ENCODE data around the gene C6orf118.

Gene C6orf118

DNA sequence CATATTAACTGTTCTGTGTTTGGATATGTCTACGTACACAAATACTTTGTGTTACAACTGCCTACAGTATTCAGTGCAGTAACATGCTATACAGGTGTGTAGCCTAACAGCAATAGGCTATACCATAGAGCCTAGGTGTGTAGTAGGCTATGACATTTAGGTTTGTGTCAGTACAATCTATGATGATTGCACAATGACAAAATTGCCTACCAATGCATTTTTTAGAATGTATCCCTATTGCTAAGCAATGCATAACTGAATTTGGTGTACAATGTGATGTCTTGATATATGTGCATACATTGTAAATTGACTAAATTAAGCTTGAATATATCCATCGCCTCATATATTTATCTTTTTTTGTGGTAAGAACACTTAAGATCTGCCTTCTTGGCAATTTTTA, 48.9 kb downstream of the C6orf118 start:
- DNase-seq (ENCODE audit: low read depth in 1 of 2, low spot score in 1 of 2), result no peak
- Histone ChIP-seq H3K27me3 (ENCODE audit: insufficient read depth, poor library complexity, severe bottlenecking) (no peaks in the 10 kb centered on the region), H3K27ac (replicated peaks) (no peak overlapping the region), H3K4me3 (replicated peaks; ENCODE audit: insufficient read depth, low read length) (no peak overlapping the region)
- TF ChIP-seq SPI1 (IDR thresholded peaks at IDR 0.05; ENCODE audit: borderline replicate concordance, low read depth), result no peak
- TF ChIP-seq, protein P1, sequence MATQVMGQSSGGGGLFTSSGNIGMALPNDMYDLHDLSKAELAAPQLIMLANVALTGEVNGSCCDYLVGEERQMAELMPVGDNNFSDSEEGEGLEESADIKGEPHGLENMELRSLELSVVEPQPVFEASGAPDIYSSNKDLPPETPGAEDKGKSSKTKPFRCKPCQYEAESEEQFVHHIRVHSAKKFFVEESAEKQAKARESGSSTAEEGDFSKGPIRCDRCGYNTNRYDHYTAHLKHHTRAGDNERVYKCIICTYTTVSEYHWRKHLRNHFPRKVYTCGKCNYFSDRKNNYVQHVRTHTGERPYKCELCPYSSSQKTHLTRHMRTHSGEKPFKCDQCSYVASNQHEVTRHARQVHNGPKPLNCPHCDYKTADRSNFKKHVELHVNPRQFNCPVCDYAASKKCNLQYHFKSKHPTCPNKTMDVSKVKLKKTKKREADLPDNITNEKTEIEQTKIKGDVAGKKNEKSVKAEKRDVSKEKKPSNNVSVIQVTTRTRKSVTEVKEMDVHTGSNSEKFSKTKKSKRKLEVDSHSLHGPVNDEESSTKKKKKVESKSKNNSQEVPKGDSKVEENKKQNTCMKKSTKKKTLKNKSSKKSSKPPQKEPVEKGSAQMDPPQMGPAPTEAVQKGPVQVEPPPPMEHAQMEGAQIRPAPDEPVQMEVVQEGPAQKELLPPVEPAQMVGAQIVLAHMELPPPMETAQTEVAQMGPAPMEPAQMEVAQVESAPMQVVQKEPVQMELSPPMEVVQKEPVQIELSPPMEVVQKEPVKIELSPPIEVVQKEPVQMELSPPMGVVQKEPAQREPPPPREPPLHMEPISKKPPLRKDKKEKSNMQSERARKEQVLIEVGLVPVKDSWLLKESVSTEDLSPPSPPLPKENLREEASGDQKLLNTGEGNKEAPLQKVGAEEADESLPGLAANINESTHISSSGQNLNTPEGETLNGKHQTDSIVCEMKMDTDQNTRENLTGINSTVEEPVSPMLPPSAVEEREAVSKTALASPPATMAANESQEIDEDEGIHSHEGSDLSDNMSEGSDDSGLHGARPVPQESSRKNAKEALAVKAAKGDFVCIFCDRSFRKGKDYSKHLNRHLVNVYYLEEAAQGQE (IDR thresholded peaks at IDR 0.05; ENCODE audit: insufficient replicate concordance, low read depth), result no peak
- TF ChIP-seq GABPA (IDR thresholded peaks at IDR 0.05; ENCODE audit: low read depth), result no peak
- no peak for TF ChIP-seq POLR2AphosphoS5 (IDR thresholded peaks at IDR 0.05; ENCODE audit: low read depth)
- TF ChIP-seq, protein P2, sequence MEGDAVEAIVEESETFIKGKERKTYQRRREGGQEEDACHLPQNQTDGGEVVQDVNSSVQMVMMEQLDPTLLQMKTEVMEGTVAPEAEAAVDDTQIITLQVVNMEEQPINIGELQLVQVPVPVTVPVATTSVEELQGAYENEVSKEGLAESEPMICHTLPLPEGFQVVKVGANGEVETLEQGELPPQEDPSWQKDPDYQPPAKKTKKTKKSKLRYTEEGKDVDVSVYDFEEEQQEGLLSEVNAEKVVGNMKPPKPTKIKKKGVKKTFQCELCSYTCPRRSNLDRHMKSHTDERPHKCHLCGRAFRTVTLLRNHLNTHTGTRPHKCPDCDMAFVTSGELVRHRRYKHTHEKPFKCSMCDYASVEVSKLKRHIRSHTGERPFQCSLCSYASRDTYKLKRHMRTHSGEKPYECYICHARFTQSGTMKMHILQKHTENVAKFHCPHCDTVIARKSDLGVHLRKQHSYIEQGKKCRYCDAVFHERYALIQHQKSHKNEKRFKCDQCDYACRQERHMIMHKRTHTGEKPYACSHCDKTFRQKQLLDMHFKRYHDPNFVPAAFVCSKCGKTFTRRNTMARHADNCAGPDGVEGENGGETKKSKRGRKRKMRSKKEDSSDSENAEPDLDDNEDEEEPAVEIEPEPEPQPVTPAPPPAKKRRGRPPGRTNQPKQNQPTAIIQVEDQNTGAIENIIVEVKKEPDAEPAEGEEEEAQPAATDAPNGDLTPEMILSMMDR (IDR thresholded peaks at IDR 0.05; ENCODE audit: insufficient read depth, low read length), result no peak

DNA sequence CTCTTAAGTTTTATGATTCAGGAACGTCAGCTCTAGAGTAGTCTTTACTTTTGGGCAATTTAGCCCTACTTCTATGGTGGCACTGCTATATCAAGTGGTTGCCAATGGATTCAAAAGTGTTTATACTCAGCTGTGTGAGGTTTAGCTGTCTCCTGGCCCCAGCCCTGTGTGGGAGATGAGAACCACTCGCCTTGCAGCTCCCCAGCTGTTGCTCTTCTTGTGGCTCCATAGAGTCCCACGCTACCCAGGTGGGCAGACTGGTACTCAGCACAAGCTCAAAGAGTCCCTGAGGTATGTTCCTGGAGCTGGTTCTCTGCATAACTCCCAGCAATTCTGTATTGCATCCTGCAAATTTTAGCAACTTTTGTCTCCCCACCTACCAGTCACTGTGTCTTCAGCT, 59.6 kb downstream of the C6orf118 start:
- no peak overlapping the region for H3K4me3 ChIP-seq (replicated peaks; ENCODE audit: insufficient read depth, low read length)
- TF ChIP-seq, protein P1 (IDR thresholded peaks at IDR 0.05; ENCODE audit: insufficient replicate concordance, low read depth), result no peak
- TF ChIP-seq, protein P2 (IDR thresholded peaks at IDR 0.05; ENCODE audit: insufficient read depth, low read length), result no peak
- TF ChIP-seq SPI1 (IDR thresholded peaks at IDR 0.05; ENCODE audit: borderline replicate concordance, low read depth) (no peak), POLR2AphosphoS5 (IDR thresholded peaks at IDR 0.05; ENCODE audit: low read depth) (no peak), GABPA (IDR thresholded peaks at IDR 0.05; ENCODE audit: low read depth) (no peak)
- no peaks in the 10 kb centered on the region for H3K27me3 ChIP-seq (ENCODE audit: insufficient read depth, poor library complexity, severe bottlenecking)
- DNase-seq (ENCODE audit: low read depth in 1 of 2, low spot score in 1 of 2), result no peak
- no peak overlapping the region for H3K27ac ChIP-seq (replicated peaks)

DNA sequence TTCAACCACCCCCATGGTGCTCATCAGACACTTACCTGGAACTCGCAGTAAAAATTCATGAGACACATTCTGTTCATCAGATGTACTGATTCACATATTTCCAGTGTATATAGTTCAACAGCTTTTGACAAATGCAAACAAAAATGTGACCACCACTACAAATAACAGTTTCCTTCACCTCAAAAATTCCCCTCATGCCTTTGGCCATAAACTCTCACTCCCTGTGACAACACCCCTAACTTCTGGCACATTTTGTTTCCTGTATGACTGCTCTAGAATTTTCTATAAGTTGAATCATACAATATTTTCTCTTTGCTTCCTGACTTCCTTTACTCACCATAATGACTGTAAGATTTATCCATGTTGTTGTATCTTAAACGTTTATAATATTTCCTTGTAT, 63.7 kb downstream of the C6orf118 start:
- Histone ChIP-seq H3K27me3 (ENCODE audit: insufficient read depth, poor library complexity, severe bottlenecking) (no peaks in the 10 kb centered on the region), H3K4me3 (replicated peaks; ENCODE audit: insufficient read depth, low read length) (no peak overlapping the region), H3K27ac (replicated peaks) (no peak overlapping the region)
- TF ChIP-seq POLR2AphosphoS5 (IDR thresholded peaks at IDR 0.05; ENCODE audit: low read depth), result no peak
- TF ChIP-seq, protein P2 (IDR thresholded peaks at IDR 0.05; ENCODE audit: insufficient read depth, low read length), result no peak
- TF ChIP-seq, protein P1 (IDR thresholded peaks at IDR 0.05; ENCODE audit: insufficient replicate concordance, low read depth), result no peak
- TF ChIP-seq SPI1 (IDR thresholded peaks at IDR 0.05; ENCODE audit: borderline replicate concordance, low read depth), result no peak
- no peak for TF ChIP-seq GABPA (IDR thresholded peaks at IDR 0.05; ENCODE audit: low read depth)
- DNase-seq (ENCODE audit: low read depth in 1 of 2, low spot score in 1 of 2), result no peak
